Renal cortex interstitium (tissue), 11 donors: ENCODE results near the gene CPPED1. TPM values are rescaled to one million over a fixed set of nuclear protein-coding genes. Genes with fewer than 3 reads are reported as not detected.
A peak's percentile ranks its signal among the peaks of the same experiment; 100 is the strongest.

Experiments
- DNase-seq, 11 donors: peaks; one replicate each; pipeline ENCODE4 v3.0.0-alpha.2; 2013; ENCODE audit warnings: low read depth in 9 of 11, low spot score in 4 of 11; ENCODE audit errors: extremely low read depth in 1 of 11
- polyA plus RNA-seq, 3 donors: library from polyadenylated mRNA; unstranded; fragments of 120-200 nt; gene quantifications; one replicate each; pipeline ENCODE4 v1.2.1, GENCODE V29; 2013; ENCODE audit not compliant: insufficient read length in 3 of 3

CPPED1 gene
- polyA plus RNA-seq, 3 donors: 21.1 to 25.1 (median 22.8) TPM

GRCh38 chr16:12674071-12674470 lies 129.6 kb downstream of the CPPED1 start:
- DNase-seq: no peak

- no peak for DNase-seq
Observed at GRCh38 chr16:12673466-12673865, 130.2 kb downstream of the CPPED1 start.

DNA sequence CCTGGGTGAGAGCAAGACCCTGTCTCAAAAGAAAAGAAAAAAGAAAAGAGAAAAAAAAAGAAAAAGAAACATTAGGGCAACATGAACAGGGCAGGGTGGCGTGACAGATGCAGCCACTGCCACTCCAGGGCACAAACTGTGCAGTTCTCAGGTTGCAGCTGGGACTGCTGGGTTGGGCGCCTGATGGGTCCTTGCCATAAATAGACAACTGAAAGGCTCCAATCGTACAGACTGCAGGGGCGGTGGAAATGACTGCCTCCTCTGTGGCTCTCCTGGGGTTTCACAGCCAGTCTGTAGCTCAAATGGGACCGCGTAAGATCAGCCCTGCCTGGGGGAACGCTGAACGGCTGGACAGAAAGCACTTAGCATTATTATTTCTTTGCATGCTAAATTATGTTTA lies 130.7 kb downstream of the CPPED1 start:
- DNase-seq: no peak

GRCh38 chr16:12669908-12670307 lies 133.8 kb downstream of the CPPED1 start:
- DNase-seq: no peak

DNA sequence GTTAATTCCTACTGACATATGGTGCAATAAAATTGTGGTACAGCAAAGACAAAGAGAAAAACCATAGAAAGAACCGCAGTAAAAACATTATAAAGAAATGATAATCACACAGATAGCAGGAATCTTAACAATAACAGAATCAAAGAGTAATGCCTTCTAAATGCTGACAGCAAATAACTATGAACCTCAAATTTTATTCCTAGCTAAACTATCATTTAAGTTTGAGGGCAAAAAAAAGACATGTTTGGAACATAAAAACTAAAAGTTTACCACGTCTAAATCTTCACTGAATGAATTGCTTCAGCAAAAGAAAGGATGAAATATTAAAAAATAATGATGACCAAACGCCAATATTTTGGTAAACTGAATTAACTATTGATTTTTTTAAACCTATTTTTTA lies 135.8 kb downstream of the CPPED1 start:
- DNase-seq: no peak

- no peak for DNase-seq
Observed at GRCh38 chr16:12664164-12664733, 139.4 kb downstream of the CPPED1 start.

DNA sequence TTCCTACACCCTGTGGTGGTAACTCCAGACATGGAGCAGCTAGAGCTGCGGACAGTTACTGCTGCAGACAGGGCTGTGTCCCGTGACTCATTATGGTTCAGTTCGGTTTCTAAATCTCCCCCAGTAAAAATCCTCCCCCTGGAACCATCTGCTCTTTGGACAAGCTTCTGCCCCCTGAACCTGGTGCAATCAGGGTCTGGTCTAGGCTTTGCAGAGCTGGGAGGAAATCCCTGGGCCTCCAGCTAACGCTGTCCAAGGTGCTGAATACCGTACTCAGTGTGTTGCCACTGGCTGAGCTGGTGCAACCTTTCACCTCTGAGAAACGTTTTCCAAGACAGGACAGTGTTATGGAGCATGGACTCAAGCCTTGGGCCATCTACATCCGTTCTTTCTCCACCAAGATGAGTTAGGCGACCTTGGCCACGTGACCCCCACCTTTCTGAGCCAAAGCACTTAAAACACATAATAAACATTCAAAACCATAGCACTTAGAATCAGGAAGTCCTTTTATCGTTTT lies 142.0 kb downstream of the CPPED1 start:
- peak; percentile 51 to 81 (median 76) for DNase-seq

- DNase-seq: no peak
Observed at GRCh38 chr16:12659871-12660270, 143.8 kb downstream of the CPPED1 start.

DNA sequence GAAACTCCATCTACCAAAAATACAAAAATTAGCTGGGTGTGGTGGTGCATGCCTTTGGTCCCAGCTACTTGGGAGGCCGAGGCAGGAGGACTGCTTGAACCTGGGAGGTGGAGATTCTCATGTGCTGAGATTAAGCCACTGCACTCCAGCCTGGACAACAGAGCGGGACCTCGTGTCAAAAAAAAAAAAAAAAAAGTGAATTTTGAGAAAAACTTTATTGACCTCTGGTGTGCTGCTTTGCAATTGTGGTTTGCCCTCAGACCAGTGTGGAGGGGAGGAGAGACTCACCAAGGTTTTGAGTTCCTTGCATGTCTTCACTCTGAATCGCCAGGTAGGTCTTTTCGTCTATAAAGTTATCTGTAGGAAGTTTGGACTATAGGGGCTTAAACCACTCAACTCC lies 145.2 kb downstream of the CPPED1 start:
- no peak for DNase-seq

- DNase-seq: no peak
Observed at GRCh38 chr16:12655537-12655936, 148.2 kb downstream of the CPPED1 start.

GRCh38 chr16:12653820-12654392 lies 149.8 kb downstream of the CPPED1 start:
- DNase-seq: no peak

DNA sequence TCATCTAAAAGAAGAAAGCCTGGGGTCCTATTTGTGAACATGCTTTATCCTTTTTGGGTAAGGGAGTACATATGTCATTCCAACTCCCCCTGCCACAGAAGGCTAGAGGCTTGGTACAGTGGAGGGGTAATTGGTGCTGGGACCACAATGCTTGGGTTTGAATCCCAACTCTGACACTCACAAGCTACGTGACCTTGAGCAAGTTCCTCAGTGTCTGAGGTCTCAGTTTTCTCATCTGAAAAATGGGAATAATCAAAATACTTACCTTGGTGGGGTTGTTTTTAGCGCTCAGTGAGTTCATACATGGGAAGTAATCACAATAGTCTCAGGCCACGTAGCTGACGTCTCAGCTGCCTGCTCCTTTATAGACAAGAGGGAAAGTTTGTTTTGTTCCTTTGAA lies 150.8 kb downstream of the CPPED1 start:
- DNase-seq: no peak

DNA sequence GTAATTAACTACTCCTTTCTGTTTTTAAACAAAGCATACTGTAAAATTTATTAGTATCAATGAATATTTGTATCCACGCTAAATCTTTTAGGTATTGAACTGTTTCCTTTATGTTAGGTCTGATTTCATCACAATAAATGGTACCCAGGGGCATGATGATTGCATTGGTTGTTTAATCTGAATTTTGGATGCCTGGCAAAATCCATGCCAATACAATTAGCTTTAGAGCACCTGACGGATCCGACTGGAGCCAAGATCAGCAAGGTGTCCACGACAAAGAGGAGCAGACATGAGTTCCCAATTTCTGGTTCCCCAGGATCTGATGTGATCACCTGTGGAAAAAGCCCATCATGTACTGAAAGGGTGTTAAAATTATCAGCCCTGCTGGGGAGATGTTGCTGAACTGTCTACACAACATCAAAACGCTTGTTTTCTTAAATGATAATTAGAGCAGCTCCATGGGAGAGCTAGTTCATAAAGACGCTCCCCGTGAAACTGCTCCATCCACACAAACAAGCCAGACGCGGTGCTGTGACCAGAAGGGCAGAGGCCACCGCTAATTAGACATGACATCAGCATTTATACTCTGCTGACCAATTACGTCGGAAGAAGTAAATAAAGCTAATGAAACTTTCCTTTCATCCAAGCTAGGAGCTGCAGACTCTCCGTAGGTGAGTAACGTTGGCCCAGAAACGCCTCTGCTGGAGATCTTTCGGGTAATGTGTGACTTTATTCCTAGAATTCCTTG lies 151.7 kb downstream of the CPPED1 start:
- peak in 1 of 11 donors; percentile 11 for DNase-seq

DNA sequence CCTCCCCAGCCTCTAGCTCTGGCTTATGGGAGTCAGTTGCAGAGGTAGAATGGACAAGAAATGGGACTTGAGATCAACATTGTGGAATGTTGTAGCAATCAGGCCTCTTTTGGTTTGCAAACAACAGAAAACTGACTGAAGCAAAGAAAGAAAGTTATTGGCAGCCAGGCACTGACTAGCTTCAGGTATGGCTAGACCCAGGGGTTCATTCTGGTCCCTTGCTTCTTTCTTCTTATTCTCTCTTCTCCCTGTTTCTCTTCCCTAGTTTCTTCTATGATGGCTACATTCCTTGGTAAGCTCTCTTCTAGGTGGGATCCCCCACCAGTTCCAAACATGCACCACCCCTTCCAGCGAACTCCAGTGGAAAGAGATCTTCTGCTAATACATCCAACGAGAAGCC lies 154.3 kb downstream of the CPPED1 start:
- DNase-seq: no peak

GRCh38 chr16:12646490-12647274 lies 157.0 kb downstream of the CPPED1 start:
- no peak for DNase-seq

DNA sequence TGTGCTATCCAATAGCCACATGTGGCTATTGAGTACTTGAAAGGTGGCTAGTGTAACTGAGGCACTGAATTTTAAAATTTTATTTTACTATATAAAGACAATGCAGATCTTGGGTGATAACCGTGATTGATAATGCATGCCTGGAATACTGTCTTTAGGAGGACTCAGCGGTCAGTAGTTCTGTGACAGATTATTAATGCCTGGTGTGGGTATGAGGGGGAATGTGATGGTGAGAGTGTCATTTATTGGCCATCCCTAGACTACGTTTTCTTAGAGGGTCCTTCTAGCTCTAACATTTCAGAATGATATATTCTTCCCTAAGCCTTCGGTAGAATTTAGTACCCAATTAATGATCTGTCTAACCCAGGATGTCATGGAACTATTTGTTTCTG lies 157.6 kb downstream of the CPPED1 start:
- no peak for DNase-seq

DNA sequence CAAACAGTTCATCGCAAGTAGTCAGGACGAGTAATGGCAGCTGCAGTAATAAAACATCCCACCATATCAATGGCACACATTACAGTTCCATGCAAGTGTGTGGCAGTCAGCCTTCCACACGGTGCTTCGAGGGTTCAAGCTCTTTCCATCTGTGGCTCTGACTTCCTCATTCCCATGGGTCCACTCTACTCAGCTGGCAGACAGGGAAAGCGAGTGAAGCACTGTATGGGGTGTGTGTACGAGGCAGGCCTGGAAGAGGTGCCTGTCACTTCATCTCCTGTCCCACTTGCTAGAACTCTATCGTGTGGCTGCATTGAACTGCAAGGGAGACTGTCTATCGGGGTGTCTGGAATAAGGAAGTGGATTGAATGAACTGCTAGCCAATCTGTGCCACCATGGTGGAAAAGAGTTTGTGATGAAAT lies 160.6 kb downstream of the CPPED1 start:
- DNase-seq: no peak

- DNase-seq: no peak
Observed at GRCh38 chr16:12639044-12639443, 164.6 kb downstream of the CPPED1 start.

DNA sequence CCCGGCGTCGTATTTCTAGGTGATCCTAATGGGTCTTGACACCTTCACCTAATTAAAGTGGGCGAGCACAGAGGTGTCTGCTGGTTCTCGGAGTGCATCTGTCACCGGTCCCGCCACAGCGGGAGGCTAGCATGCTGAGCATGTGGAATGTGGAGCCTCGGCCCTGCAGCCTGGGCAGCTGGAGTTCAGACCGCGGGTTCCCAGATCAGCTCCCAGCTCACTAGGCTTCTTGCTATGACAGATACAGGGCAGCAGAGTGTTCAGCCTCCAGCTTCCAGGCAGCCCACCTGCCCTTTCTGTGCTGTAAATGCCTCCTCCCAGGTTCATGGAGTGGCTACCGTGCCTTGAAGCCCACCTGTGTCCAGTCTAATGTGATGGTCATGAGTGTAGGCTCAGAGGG lies 166.7 kb downstream of the CPPED1 start:
- no peak for DNase-seq

DNA sequence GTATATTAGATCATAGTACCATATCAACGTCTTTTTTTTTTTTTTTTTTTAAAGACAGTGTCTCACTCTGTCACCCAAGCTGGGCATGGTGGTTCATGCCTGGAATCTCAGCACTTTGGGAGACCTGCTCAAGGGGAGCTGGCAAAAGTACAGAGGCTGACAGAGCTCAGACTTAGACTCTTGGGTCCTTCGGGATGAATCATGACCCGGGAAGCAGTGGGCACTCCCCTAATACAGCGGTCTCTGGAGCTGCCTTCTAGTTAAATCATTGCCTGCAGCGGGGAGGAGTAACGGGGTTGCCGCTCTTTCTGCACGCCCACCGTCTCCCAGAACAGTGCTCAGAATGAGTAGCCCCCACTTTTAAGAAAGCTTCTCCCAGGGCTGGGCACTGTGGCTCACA lies 174.4 kb downstream of the CPPED1 start:
- DNase-seq: no peak
